Activated gamma-delta T cell treated with Interleukin-2 at 50 U/mL for 16 hours (primary cell): ENCODE results near the gene PKN2.

Experiments
- DNase-seq: peaks from one replicate; pipeline ENCODE4 v3.0.0-alpha.2; 2020

The PKN2 gene

DNA sequence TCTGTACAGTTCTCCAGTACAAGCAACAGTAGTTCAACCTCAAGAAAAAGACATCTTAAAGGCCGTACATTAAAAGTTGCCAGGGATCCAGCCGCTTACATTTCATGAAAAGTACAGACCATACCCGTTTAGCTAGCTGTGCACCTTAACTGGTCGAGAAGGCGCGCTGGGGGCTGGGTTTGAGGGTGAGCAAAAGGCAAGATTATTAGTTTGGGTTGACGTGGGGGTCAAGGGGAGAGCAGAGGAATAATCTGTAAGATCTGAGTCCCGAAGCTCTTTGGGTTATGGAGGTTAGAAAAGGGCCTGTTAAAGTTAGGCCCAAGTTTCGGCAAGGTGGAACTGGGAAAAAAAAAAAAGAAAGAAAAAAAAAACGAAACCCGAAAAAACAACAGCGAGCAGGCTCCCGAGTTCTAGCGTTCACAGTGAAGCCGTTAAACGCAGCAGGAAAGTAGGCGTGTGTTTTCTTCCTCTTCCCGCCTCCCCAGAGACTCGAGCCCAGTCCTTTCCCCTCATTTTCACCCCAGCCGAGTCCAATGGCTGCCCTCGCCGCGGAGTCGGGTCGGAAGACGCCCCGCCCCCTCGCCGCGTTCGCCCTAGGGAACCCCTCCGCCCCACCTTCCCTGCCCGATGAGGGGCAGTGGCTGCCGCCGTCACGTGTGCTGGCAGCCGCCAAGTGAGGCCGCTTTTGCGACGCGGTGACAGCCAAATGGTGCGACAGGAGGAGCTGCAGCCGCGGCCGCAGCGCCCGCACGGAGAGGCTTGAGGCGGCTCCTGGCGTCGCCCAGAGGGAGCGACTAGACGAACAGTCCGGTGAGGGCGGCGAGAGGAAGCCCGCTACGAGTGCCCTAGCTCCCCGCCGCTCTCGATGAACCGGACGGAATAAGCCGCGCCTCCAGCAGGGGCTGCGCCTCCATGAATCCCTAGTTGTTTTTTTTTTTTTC lies at the start of gene PKN2:
Gene PKN2 (plus strand): TSS at position 733 of the 941 bp plus-strand sequence. CDS start 308 bp downstream, outside the sequence.
- peak; percentile 96 for DNase-seq

- no peak for DNase-seq
Observed at GRCh38 chr1:88634538-88634937, 49.5 kb upstream of the PKN2 start.

GRCh38 chr1:88640060-88640459 lies 44.0 kb upstream of the PKN2 start:
- DNase-seq: no peak

- DNase-seq: no peak
Observed at GRCh38 chr1:88645886-88646285, 38.2 kb upstream of the PKN2 start.

- DNase-seq: no peak
Observed at GRCh38 chr1:88646476-88647248, 37.4 kb upstream of the PKN2 start.

DNA sequence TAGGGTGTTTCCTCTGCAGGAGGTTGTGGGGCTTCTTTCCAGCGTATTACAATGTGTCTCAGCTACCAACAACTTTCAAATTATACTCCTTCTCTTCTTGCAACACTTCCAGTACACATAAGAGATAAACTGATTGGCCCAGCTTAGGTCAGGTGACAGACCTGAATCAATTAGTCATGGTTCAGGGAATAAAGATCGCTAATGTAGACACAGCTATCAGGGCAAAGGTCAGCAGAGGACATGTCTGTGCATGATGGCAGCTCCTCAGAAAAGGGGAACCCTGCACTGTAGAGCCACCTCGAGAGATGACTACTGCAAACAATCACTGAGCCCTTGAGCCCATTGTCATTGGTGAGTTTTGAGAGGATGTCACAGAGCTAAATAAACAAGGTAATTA lies 36.8 kb upstream of the PKN2 start:
- DNase-seq: no peak

- no peak for DNase-seq
Observed at GRCh38 chr1:88647749-88648415, 36.2 kb upstream of the PKN2 start.

DNA sequence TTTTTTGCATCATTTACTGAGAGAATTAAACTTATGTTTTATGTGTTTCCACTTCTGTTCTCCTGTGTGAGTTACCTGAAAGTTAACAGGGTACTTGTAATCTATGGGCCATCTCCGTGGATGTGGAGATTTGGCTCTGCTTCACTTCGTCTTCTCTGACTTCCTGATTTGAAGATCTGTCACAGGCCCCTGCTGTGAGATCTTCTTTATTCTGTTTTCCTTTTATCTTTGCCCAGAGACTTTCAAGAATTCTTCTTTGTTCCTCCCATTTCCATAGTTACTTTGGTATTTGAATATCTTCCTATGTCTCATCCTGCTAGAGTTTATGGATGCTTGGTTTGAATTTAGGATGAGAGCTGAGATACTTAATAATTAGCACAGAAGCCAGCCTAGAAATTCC lies 35.4 kb upstream of the PKN2 start:
- DNase-seq: no peak

GRCh38 chr1:88649932-88650331 lies 34.1 kb upstream of the PKN2 start:
- no peak for DNase-seq

DNA sequence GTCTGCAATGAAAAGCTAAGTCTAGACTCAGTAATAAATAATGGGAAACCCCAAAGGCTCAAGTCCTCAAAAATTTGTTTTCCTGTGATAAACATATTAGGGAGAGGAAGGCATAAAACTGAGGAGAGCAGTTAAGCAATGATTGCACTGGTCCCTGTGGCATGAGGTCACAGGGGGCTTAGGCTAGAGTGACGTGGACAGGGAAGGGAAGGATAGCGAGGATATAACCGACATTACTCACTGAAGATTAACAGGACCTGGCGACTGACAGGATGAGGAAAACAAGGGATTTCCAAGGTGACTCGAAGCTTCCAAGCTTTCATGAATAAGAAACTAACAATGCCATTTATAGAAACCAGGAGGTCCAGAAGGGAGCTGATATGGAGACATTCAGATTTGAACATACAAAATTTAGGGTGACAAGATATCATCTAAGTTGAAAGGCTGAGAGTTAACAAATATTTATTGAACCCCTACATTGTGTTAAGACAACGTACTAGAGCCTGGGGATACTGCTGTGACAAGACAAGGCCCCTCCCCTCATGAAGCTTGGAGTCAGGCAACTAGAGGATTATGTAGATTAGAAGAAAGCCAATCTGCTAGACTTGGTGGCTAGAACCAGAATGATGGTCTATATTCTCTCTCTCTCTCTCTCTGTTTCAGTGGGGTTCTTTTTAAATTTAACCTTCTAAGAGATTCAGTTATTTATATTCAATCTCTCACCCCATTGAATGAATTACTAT lies 33.2 kb upstream of the PKN2 start:
- DNase-seq: no peak

- DNase-seq: no peak
Observed at GRCh38 chr1:88655140-88655539, 28.9 kb upstream of the PKN2 start.

DNA sequence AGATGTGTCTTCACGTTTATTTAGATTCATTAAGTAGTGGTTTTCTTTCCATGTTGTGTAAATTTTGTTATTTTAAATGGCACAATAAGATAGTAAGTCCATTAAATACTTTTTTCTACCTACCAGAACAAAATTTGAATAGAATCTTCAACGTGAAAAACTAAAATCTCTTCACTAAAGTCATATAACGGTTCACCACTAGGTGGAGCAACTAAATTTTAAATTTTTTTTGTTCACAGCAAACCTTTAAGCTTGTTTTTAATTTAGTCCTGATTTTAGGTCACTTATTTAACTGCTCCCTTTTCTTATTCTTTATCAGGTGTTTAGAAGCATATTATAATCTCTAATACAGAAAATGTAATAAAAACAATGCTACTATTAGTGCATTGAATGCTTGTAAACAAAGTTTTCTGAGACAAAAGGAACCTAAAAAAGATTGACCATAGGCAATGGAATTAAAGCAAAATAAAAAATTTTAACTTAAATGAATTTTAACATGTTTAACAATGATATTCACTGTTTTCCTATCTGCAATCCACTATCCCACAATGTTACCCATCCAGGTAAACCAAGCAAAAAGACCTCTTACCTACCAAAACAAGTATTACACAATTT lies 28.3 kb upstream of the PKN2 start:
- DNase-seq: no peak

DNA sequence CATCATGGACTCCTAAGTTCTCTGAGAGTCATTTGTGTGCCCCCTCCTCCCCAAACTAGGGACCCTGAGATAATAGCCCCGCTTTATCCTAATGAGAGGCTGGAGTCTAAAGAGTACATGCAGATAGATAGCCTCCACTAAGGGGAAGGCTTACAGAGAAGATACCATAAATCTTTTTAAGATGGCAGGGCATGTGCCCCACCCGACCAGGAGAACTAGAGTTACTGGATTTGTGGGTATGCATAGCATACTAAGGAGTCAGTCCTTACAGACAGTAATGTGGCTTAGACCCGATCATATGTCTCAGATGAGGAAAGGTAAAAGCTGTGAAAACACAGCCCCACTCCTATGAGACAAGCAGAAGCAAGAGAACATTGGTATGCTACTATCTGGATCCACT lies 25.7 kb upstream of the PKN2 start:
- DNase-seq: no peak

GRCh38 chr1:88659552-88659951 lies 24.5 kb upstream of the PKN2 start:
- DNase-seq: no peak

- no peak for DNase-seq
Observed at GRCh38 chr1:88661188-88661587, 22.9 kb upstream of the PKN2 start.

DNA sequence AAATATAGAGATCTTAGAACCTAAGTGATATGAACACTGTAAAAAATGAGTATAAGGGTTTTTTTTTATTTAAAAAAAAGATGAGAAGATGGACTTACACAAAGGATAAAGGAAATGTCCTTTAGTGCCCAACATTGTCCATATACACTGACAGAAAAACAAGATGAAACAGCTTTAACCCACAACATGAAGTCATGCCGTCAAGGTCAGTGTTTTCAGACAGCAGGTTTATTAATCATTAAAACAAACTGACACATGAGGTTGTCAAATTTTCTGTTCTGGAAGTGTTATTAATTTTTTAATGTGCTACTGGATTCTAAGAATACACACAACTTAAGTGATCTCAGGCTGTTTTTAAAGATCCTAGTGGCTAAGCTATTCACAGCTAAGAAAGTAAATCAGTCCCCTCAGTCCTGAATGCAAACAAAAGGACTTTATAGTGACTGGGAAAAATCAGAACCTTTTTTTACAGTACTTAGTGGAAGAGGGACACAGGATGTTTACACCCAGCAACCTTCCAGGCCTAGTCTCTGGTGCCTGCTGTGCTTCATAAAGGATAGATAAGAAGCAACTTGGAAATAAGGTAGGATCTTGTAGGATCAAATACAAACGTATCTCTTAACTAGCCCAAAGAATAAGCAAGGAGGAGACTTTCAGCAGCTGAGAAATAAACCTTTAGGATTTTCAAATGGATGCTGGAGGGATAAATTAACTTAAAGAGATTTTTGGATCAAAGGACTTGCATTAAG lies 21.9 kb upstream of the PKN2 start:
- no peak for DNase-seq

DNA sequence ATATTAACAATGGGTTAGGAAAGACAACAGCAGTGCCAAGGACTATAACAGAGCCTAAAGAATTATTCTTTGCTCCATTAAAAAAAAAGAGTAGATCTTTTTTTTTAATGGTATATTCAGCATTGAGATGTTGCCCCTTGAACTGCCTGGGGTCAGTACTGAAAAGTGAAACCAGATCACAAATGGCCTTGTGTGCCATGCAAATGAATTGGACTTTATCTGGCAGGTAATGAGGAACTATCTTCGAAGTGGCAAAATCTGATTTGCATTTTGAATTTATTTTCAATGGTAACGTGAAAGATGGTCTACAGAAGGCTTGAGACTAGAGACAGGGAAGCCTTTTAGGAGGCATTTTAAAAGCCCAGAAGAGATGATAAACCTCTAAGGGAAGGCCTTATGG lies 21.4 kb upstream of the PKN2 start:
- DNase-seq: no peak

DNA sequence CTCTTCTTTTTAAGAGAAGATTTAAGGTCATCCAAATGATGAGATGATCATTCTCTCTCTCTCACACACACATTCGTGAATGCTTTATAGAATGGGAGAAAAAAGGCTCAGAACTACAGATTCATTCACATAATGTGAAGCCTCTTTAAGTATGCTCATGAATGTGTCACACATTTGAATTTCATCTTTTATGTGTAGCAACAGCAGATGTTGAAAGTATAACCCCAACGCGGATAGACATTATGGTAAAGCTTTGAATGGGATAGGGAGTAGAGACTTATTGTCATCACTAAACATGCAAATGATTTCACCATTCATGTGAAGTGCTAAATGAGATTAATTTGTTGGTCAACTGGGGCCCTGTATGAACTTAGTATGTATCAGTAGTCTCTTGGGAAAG lies 15.7 kb upstream of the PKN2 start:
- no peak for DNase-seq

- no peak for DNase-seq
Observed at GRCh38 chr1:88670462-88670861, 13.6 kb upstream of the PKN2 start.

DNA sequence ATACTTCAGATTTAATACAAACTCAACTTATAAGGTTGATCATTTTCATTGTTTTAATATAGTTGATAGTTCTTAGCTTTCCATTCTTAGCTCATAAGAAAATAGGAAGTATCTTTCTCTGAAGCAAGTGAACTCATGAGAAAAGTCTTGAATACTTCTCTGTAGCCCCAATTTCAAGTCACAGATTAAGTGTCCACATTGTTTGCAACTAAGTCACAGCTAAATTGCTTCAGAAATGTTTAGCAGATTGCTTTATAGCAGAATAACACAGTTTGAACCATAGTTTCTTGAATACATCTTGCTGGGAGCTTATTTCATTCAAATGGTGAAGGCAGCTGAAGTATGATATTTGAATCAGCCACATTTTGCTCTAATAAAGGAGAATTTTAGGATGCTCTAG lies 10.6 kb upstream of the PKN2 start:
- DNase-seq: no peak

GRCh38 chr1:88678405-88678804 lies 5.7 kb upstream of the PKN2 start:
- no peak for DNase-seq

GRCh38 chr1:88680471-88680870 lies 3.6 kb upstream of the PKN2 start:
- no peak for DNase-seq
